Adipose tissue (tissue), 3 donors: ENCODE data around the gene MARCKSL1. TPM values are rescaled to one million over a fixed set of nuclear protein-coding genes. Genes with fewer than 3 reads are reported as not detected.
"Not testable (repeated sequence)": the region's sequence is repeated elsewhere in the genome, so short reads cannot be mapped to it uniquely, and the experiment has no call there.

Source experiments
- H3K27ac ChIP-seq: one replicate; pipeline ENCODE4 v1.5.1; 2013; ENCODE audit warnings: low read depth, low read length
- WGBS, 3 donors: extraction: QIAGEN DNeasy Blood & Tissue Kit; methylation state at CpG; one replicate each; pipeline ENCODE4 v1.1.7; 2013; 5-methylcytosine and 5-hydroxymethylcytosine counted together
- polyA plus RNA-seq, 3 donors: library from polyadenylated mRNA; stranded (reverse); fragments of 200-250 nt; gene quantifications; one replicate each; pipeline ENCODE4 v1.2.3, GENCODE V29; 2013
- donor health status: healthy with polysubstance abuse.
- donor health status: Bipolar disorder and iron deficiency.
- donor health status: healthy.

Gene MARCKSL1
- polyA plus RNA-seq, 3 donors, result 14.5 to 197 (median 49.5) TPM

GRCh38 chr1:32305310-32305709 lies 30.7 kb downstream of the MARCKSL1 start:
- no peak overlapping the region for H3K27ac ChIP-seq
- 98 to 100% (median 100%) methylated on average over 2 of the region's 2 CpGs for WGBS, 3 donors

GRCh38 chr1:32303997-32304622 lies 31.9 kb downstream of the MARCKSL1 start:
- 86 to 94% (median 89%) methylated on average over 3 of the region's 3 CpGs for WGBS, 3 donors
- no peak overlapping the region for H3K27ac ChIP-seq

GRCh38 chr1:32303358-32303757 lies 32.7 kb downstream of the MARCKSL1 start:
- H3K27ac ChIP-seq, result no peak overlapping the region
- 95 to 100% (median 96%) methylated on average over 3 of the region's 3 CpGs for WGBS, 3 donors

GRCh38 chr1:32299327-32299726 lies 36.7 kb downstream of the MARCKSL1 start:
- no peak overlapping the region for H3K27ac ChIP-seq

- WGBS, 3 donors, result 94 to 96% (median 96%) methylated on average over 16 of the region's 16 CpGs
- H3K27ac ChIP-seq, result not testable (repeated sequence)
Measured at GRCh38 chr1:32298211-32298610, 37.8 kb downstream of the MARCKSL1 start.

GRCh38 chr1:32291708-32292538 lies 44.1 kb downstream of the MARCKSL1 start, which contains the start of gene HDAC1:
Gene HDAC1, plus strand, starts transcription at chr1:32292083. Its CDS starts 87 bp downstream, at chr1:32292170.
- H3K27ac ChIP-seq, result no peak within 1 kb of the TSS
- 0 to 1% (median 1%) methylated on average over 65 to 67 of the region's 67 CpGs for WGBS, 3 donors

GRCh38 chr1:32291145-32291707 lies 44.8 kb downstream of the MARCKSL1 start:
- no peak overlapping the region for H3K27ac ChIP-seq
- 43 to 56% (median 55%) methylated on average over 10 of the region's 10 CpGs for WGBS, 3 donors

- no peak overlapping the region for H3K27ac ChIP-seq
Measured at GRCh38 chr1:32289256-32289655, 46.8 kb downstream of the MARCKSL1 start.

GRCh38 chr1:32286763-32287162 lies 49.3 kb downstream of the MARCKSL1 start:
- no peak overlapping the region for H3K27ac ChIP-seq

More at GRCh38 chr1:32289256-32289655, 46.8 kb downstream of the MARCKSL1 start:
- 88 to 97% (median 96%) methylated on average over 7 of the region's 7 CpGs for whole genome bisulfite sequencing, 3 donors

GRCh38 chr1:32285658-32286057 lies 50.4 kb downstream of the MARCKSL1 start:
- WGBS, 3 donors, result 84 to 99% (median 96%) methylated on average over 3 of the region's 3 CpGs
- H3K27ac ChIP-seq, result no peak overlapping the region

More at GRCh38 chr1:32286763-32287162, 49.3 kb downstream of the MARCKSL1 start:
- 89 to 98% (median 93%) methylated on average over 4 of the region's 4 CpGs for WGBS, 3 donors

GRCh38 chr1:32284777-32285176 lies 51.3 kb downstream of the MARCKSL1 start:
- WGBS, 3 donors, result 82 to 94% (median 92%) methylated on average over 8 of the region's 8 CpGs
- H3K27ac ChIP-seq, result not testable (repeated sequence)

Other genes starting within 250 kb of the MARCKSL1 start
- gene KPNA6, start 228.2 kb downstream of the MARCKSL1 start, polyA plus RNA-seq, result 10 to 100 TPM in 2 of 3 donors, 1 to 10 TPM in 1; 5.9 to 11.4 (median 10.1) TPM
- 10 to 100 TPM; 13.2 to 26.7 (median 21.7) TPM for gene TXLNA, start 156.6 kb downstream of the MARCKSL1 start, polyA plus RNA-seq
- gene CCDC28B, start 135.6 kb downstream of the MARCKSL1 start, polyA plus RNA-seq, result 10 to 100 TPM in 1 of 3 donors, 1 to 10 TPM in 2; 3.5 to 15.9 (median 4.1) TPM
- 1 to 10 TPM in 1 of 3 donors, under 1 TPM in 2; 0.56 to 1.5 (median 0.79) TPM for gene IQCC, start 130.6 kb downstream of the MARCKSL1 start, polyA plus RNA-seq
- gene DCDC2B, start 127.1 kb downstream of the MARCKSL1 start, polyA plus RNA-seq, result not detected
- 10 to 100 TPM in 2 of 3 donors, 1 to 10 TPM in 1; 6.9 to 14.7 (median 10.7) TPM for gene TMEM234, start 113.9 kb downstream of the MARCKSL1 start, polyA plus RNA-seq
- 100 to 1,000 TPM; 123 to 219 (median 202) TPM for gene EIF3I, start 113.8 kb downstream of the MARCKSL1 start, polyA plus RNA-seq
- gene FAM167B, start 89.0 kb downstream of the MARCKSL1 start, polyA plus RNA-seq, result 10 to 100 TPM in 2 of 3 donors, 1 to 10 TPM in 1; 3.1 to 23.5 (median 12.3) TPM
- 1 to 10 TPM; 1.0 to 3.3 (median 1.8) TPM for gene LCK, start 85.0 kb downstream of the MARCKSL1 start, polyA plus RNA-seq
- 10 to 100 TPM; 35.3 to 43.9 (median 42.1) TPM for gene HDAC1, start 44.1 kb downstream of the MARCKSL1 start, polyA plus RNA-seq
- gene FAM229A, start 26.3 kb upstream of the MARCKSL1 start, polyA plus RNA-seq, result 1 to 10 TPM; 4.3 to 5.2 (median 4.8) TPM
- gene TSSK3, start 26.3 kb upstream of the MARCKSL1 start, polyA plus RNA-seq, result under 1 TPM; 0.22 to 0.66 (median 0.34) TPM
- 10 to 100 TPM; 38.7 to 43.1 (median 43.0) TPM for gene BSDC1, start 58.2 kb upstream of the MARCKSL1 start, polyA plus RNA-seq
- gene ZBTB8B, start 128.8 kb upstream of the MARCKSL1 start, polyA plus RNA-seq, result under 1 TPM in 2 of 3 donors, not detected in 1; under 0.01 to 0.01 TPM
- 1 to 10 TPM; 1.9 to 2.2 (median 2.1) TPM for gene ZBTB8A, start 203.2 kb upstream of the MARCKSL1 start, polyA plus RNA-seq